Endothelial cell of umbilical vein (primary cell): ENCODE results near the gene NT5DC4. TPM values are rescaled to one million over a fixed set of nuclear protein-coding genes. Genes with fewer than 3 reads are reported as not detected.

Source experiments
- BruUV-seq: library from RNA; stranded (reverse); fragments of 400-500 nt; replicated peaks from 2 replicates; lab custom pipeline; 2021; lab: Mats Ljungman, UMichigan
- CTCF ChIA-PET: fragments of 300-600, 350-600 bp; sonication (Branson Sonifier 250); formaldehyde crosslinking; loops from one replicate; lab custom pipeline; 2021; ENCODE audit warnings: antibody characterized with exemption, inconsistent platforms; lab: Charles Lee
- POLR2A ChIA-PET: fragments of 300-600, 350-600 bp; sonication (Branson Sonifier 250); formaldehyde crosslinking; loops from one replicate; lab custom pipeline; 2021; ENCODE audit warnings: antibody characterized with exemption, inconsistent platforms; lab: Charles Lee
- DNase-seq: peaks from one replicate; pipeline ENCODE4 v3.0.0-alpha.2; 2011; ENCODE audit warnings: low read depth, low spot score
- FAIRE-seq: peaks from 2 replicates; lab custom pipeline; 2011; peaks lifted over from hg19 to GRCh38; lab: Jason Lieb, UNC
- H2AFZ ChIP-seq: 2 replicates; pipeline ENCODE4 v1.6.0; 2012; ENCODE audit warnings: low read depth, low read length, control low read depth, inconsistent platforms
- H3K27ac ChIP-seq: 2 replicates; pipeline ENCODE4 v1.5.1; 2011; ENCODE audit warnings: low read depth, mild to moderate bottlenecking, control low read depth, low read length, moderate library complexity; ENCODE audit not compliant: insufficient read depth
- H3K27me3 ChIP-seq, 2 experiments: 2 replicates each; pipeline versions ENCODE4 v1.6.0 to v1.6.1; 2011; ENCODE audit warnings: low read length in 2 of 2, mixed read lengths in 1 of 2; ENCODE audit not compliant: control insufficient read depth in 2 of 2, insufficient read depth in 2 of 2
- H3K36me3 ChIP-seq, 2 experiments: 2 replicates in 1 of 2; 3 replicates in 1 of 2; pipeline ENCODE4 v1.5.1; 2011; ENCODE audit warnings: low read length in 2 of 2, mild to moderate bottlenecking in 1 of 2, moderate library complexity in 1 of 2; ENCODE audit not compliant: control insufficient read depth in 2 of 2, insufficient read depth in 2 of 2; ENCODE audit errors: extremely low read depth in 1 of 2
- H3K4me1 ChIP-seq: 3 replicates; pipeline ENCODE4 v1.5.1; 2011; ENCODE audit warnings: mild to moderate bottlenecking, low read length; ENCODE audit not compliant: control insufficient read depth, insufficient read depth; ENCODE audit errors: extremely low read depth
- H3K4me2 ChIP-seq: 2 replicates; pipeline ENCODE4 v1.6.1; 2011; ENCODE audit warnings: low read length, control low read depth, mixed read lengths; ENCODE audit not compliant: insufficient read depth
- H3K4me3 ChIP-seq, 3 experiments: fragments of 200-600 bp in 1 of 3; sonication (generic), shearing (Covaris generic) in 1 of 3; replicated peaks in 1 of 3; 2 replicates each; pipeline ENCODE4 v1.5.1; 2011 to 2016; ENCODE audit warnings: control low read depth in 3 of 3, low read length in 3 of 3, mild to moderate bottlenecking in 2 of 3, inconsistent platforms in 1 of 3, low read depth in 1 of 3, moderate library complexity in 1 of 3; ENCODE audit not compliant: insufficient read depth in 1 of 3
- H3K79me2 ChIP-seq: 2 replicates; pipeline ENCODE4 v1.6.0; 2012; ENCODE audit warnings: low read length, inconsistent platforms; ENCODE audit not compliant: control insufficient read depth, insufficient read depth
- H3K9ac ChIP-seq: replicated peaks from 2 replicates; pipeline ENCODE3; 2011; ENCODE audit warnings: low read length, control low read depth; ENCODE audit not compliant: insufficient read depth; ENCODE audit errors: extremely low read depth
- H3K9me1 ChIP-seq: replicated peaks from 3 replicates; pipeline ENCODE4 v1.6.0; 2011; ENCODE audit warnings: mild to moderate bottlenecking, low read length; ENCODE audit not compliant: control insufficient read depth, insufficient read depth; ENCODE audit errors: extremely low read depth
- H3K9me3 ChIP-seq: replicated peaks from 2 replicates; pipeline ENCODE4 v1.5.1; 2012; ENCODE audit warnings: low read length, inconsistent platforms; ENCODE audit not compliant: control insufficient read depth, insufficient read depth
- H4K20me1 ChIP-seq: replicated peaks from 2 replicates; pipeline ENCODE3; 2011; ENCODE audit warnings: mild to moderate bottlenecking, low read length; ENCODE audit not compliant: control insufficient read depth, insufficient read depth; ENCODE audit errors: extremely low read depth
- EZH2 ChIP-seq: IDR thresholded peaks from 2 replicates; pipeline ENCODE4 v1.6.1; 2012; ENCODE audit warnings: borderline replicate concordance, low read depth, mild to moderate bottlenecking, moderate library complexity, low read length, inconsistent platforms; ENCODE audit not compliant: severe bottlenecking
- FOS ChIP-seq: IDR thresholded peaks from 2 replicates; pipeline ENCODE4 v1.6.1; 2011; ENCODE audit warnings: mild to moderate bottlenecking, low read length, moderate library complexity, borderline replicate concordance; ENCODE audit not compliant: insufficient read depth
- GATA2 ChIP-seq: IDR thresholded peaks from 2 replicates; pipeline ENCODE4 v1.7.0; 2011; ENCODE audit warnings: low read depth, mild to moderate bottlenecking, moderate library complexity, mixed read lengths, low read length; ENCODE audit not compliant: insufficient read length, insufficient read depth
- JUN ChIP-seq: IDR thresholded peaks from 2 replicates; pipeline ENCODE4 v1.6.1; 2011; ENCODE audit warnings: borderline replicate concordance, low read depth; ENCODE audit not compliant: insufficient read length, insufficient read depth
- MAX ChIP-seq: IDR thresholded peaks from 2 replicates; pipeline ENCODE4 v1.6.1; 2011; ENCODE audit not compliant: insufficient read depth, insufficient read length
- MYC ChIP-seq: IDR thresholded peaks from one replicate; pipeline ENCODE4 v1.6.1; 2011; ENCODE audit warnings: mild to moderate bottlenecking, low read depth, low read length
- POLR2A ChIP-seq: IDR thresholded peaks from 2 replicates; pipeline ENCODE4 v1.6.1; 2012; ENCODE audit warnings: low read depth, mild to moderate bottlenecking, control low read depth, low read length
- POLR2AphosphoS5 ChIP-seq: IDR thresholded peaks from 2 replicates; pipeline ENCODE4 v1.6.1; 2012; ENCODE audit warnings: low read depth, mild to moderate bottlenecking, control low read depth, low read length, moderate library complexity; ENCODE audit not compliant: insufficient read depth
- dilution Hi-C: fragments of 300-500 bp; cut with MboI; formaldehyde crosslinking; loops from one replicate; pipeline ENCODE4 v1.15.0; 2019; ENCODE audit warnings: low sequenced_read_pairs; ENCODE audit not compliant: extremely low pct_ligation_motif_present
- intact Hi-C: fragments of 100-400 bp; cut with micrococcal nuclease; formaldehyde crosslinking; loops from one replicate; pipeline ENCODE4 v1.10.0; 2022
- polyA plus RNA-seq, 4 experiments: library from polyadenylated mRNA; depleted of rRNA in 3 of 4; stranded (reverse) in 3 of 4; unstranded in 1 of 4; fragments of >200 nt; gene quantifications; 2 replicates each; pipeline versions ENCODE4 v1.2.1 to v1.2.3, GENCODE V29; 2011 to 2012; ENCODE audit warnings: missing spikeins in 1 of 4
- total RNA-seq: library from RNA; stranded (reverse); gene quantifications from 2 replicates; pipeline ENCODE4 v1.2.3, GENCODE V29; 2021
- TF ChIP-seq, protein P1 (sequence below), 2 donors: IDR thresholded peaks; 1 replicate in 1 of 2; 2 replicates in 1 of 2; pipeline ENCODE4 v1.5.1; 2011; ENCODE audit warnings: low read length in 2 of 2, mild to moderate bottlenecking in 2 of 2, moderate library complexity in 2 of 2, control low read depth in 1 of 2, inconsistent platforms in 1 of 2, low read depth in 1 of 2; ENCODE audit not compliant: insufficient read depth in 1 of 2; ENCODE audit errors: extremely low read depth in 1 of 2

NT5DC4 gene
- total and polyA plus RNA-seq, 2 donors (not counting 3 experiments of a cell fraction or from before 2014, with no cell fraction given) = not detected

- no peaks in the 10 kb centered on the region for H3K36me3 ChIP-seq
- H3K9ac ChIP-seq = no peak overlapping the region
- no TSS peak for BruUV-seq
- H2AFZ ChIP-seq = no peak overlapping the region
- H3K27me3 ChIP-seq = no peaks in the 10 kb centered on the region
- POLR2A ChIA-PET = interaction anchor here (0.6 kb wide), 1 partner anchor 94 kb away, joined by 6 read pairs; no protein-coding TSS in a partner anchor
- H3K9me3 ChIP-seq = no peaks in the 10 kb centered on the region
- TF ChIP-seq GATA2 (no peak), MYC (no peak), POLR2A (no peak), EZH2 (no peak), MAX (no peak), POLR2AphosphoS5 (no peak), JUN (no peak), FOS (no peak)
- TF ChIP-seq, protein P1, sequence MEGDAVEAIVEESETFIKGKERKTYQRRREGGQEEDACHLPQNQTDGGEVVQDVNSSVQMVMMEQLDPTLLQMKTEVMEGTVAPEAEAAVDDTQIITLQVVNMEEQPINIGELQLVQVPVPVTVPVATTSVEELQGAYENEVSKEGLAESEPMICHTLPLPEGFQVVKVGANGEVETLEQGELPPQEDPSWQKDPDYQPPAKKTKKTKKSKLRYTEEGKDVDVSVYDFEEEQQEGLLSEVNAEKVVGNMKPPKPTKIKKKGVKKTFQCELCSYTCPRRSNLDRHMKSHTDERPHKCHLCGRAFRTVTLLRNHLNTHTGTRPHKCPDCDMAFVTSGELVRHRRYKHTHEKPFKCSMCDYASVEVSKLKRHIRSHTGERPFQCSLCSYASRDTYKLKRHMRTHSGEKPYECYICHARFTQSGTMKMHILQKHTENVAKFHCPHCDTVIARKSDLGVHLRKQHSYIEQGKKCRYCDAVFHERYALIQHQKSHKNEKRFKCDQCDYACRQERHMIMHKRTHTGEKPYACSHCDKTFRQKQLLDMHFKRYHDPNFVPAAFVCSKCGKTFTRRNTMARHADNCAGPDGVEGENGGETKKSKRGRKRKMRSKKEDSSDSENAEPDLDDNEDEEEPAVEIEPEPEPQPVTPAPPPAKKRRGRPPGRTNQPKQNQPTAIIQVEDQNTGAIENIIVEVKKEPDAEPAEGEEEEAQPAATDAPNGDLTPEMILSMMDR (IDR thresholded peaks at IDR 0.05; ENCODE audit: extremely low read depth in 1 of 2, insufficient read depth in 1 of 2, low read depth in 1 of 2, low read length in 2 of 2) = no peak
- peaks cover 14% of the 10 kb centered on the region for H3K4me1 ChIP-seq
- intact Hi-C loops (no loop called here), dilution Hi-C loops (no loop called here)
- no peaks in the 10 kb centered on the region for H3K9me1 ChIP-seq
- no peak overlapping the region for H3K27ac ChIP-seq
- no peaks in the 10 kb centered on the region for H3K79me2 ChIP-seq
- CTCF ChIA-PET = interaction anchor here (2.3 kb wide), 1 partner anchor 8 kb away, joined by 9 read pairs; no protein-coding TSS in a partner anchor
- no peaks in the 10 kb centered on the region for H4K20me1 ChIP-seq
- no peak for FAIRE-seq
- no peak overlapping the region for H3K4me3 ChIP-seq
- no peak overlapping the region for H3K4me2 ChIP-seq
- no peak for DNase-seq
Observed at GRCh38 chr2:112682101-112682500, 38.7 kb upstream of the NT5DC4 start.
